IMR-90 (cell line): ENCODE data around the gene RNU5D-1. TPM values are rescaled to one million over a fixed set of nuclear protein-coding genes. Genes with fewer than 3 reads are reported as not detected.

Experiments
- ATAC-seq: fragments of 200-7000 bp; cut with Tn5 transposase; 2 replicates; pipeline ENCODE4 v1.9.1; 2020; ENCODE audit warnings: low read depth, mild to moderate bottlenecking, moderate library complexity
- BruUV-seq: library from RNA; stranded (reverse); fragments of 400-500 nt; replicated peaks from 2 replicates; lab custom pipeline; 2021; lab: Mats Ljungman, UMichigan
- CTCF ChIA-PET: fragments of 300-600 bp; formaldehyde crosslinking; extraction: SDS; loops from one replicate; lab custom pipeline; 2021; ENCODE audit warnings: antibody characterized with exemption; lab: Yijun Ruan, JAX
- POLR2A ChIA-PET: fragments of 300-600 bp; sonication (Branson Sonifier 250); formaldehyde crosslinking; loops from one replicate; lab custom pipeline; 2022; ENCODE audit warnings: antibody characterized with exemption; ENCODE audit not compliant: unreplicated experiment; lab: Charles Lee
- DNase-seq: peaks from one replicate; pipeline ENCODE4 v3.0.0; 2013
- H2AFZ ChIP-seq: replicated peaks from 2 replicates; pipeline ENCODE3; 2013; ENCODE audit warnings: low read length, mild to moderate bottlenecking; ENCODE audit not compliant: poor library complexity
- H2AK5ac ChIP-seq: 2 replicates; pipeline ENCODE4 v1.6.1; 2013; ENCODE audit warnings: low read depth, low read length, inconsistent platforms
- H2AK9ac ChIP-seq: replicated peaks from 2 replicates; pipeline ENCODE3; 2013; ENCODE audit warnings: mild to moderate bottlenecking, low read depth, low read length, moderate library complexity; ENCODE audit not compliant: poor library complexity
- H2BK120ac ChIP-seq: 2 replicates; pipeline ENCODE4 v1.6.1; 2013; ENCODE audit warnings: low read depth, low read length, inconsistent platforms
- H2BK15ac ChIP-seq: 3 replicates; pipeline ENCODE4 v1.6.1; 2013; ENCODE audit warnings: low read depth, low read length, inconsistent platforms
- H2BK20ac ChIP-seq: 2 replicates; pipeline ENCODE4 v1.6.1; 2013; ENCODE audit warnings: low read depth, mild to moderate bottlenecking, inconsistent platforms, low read length, moderate library complexity
- H2BK5ac ChIP-seq: 2 replicates; pipeline ENCODE4 v1.6.1; 2013; ENCODE audit warnings: mild to moderate bottlenecking, low read depth, low read length, inconsistent platforms; ENCODE audit not compliant: poor library complexity, severe bottlenecking
- H3K14ac ChIP-seq: replicated peaks from 2 replicates; pipeline ENCODE4 v1.6.1; 2013; ENCODE audit warnings: low read depth, low read length, inconsistent platforms
- H3K18ac ChIP-seq: 2 replicates; pipeline ENCODE4 v1.6.1; 2013; ENCODE audit warnings: low read depth, low read length, control low read depth
- H3K23ac ChIP-seq: 2 replicates; pipeline ENCODE4 v1.6.1; 2013; ENCODE audit warnings: low read depth, low read length, inconsistent platforms
- H3K27ac ChIP-seq: 2 replicates; pipeline ENCODE4 v1.5.1; 2013; ENCODE audit warnings: mild to moderate bottlenecking, control low read depth, low read length; ENCODE audit not compliant: insufficient read depth
- H3K27me3 ChIP-seq: 2 replicates; pipeline ENCODE4 v1.6.1; 2013; ENCODE audit warnings: low read length; ENCODE audit not compliant: control insufficient read depth, insufficient read depth
- H3K36me3 ChIP-seq: 2 replicates; pipeline ENCODE4 v1.6.1; 2013; ENCODE audit warnings: low read length, mixed read lengths; ENCODE audit not compliant: control insufficient read depth, insufficient read depth
- H3K4ac ChIP-seq: 2 replicates; pipeline ENCODE4 v1.6.1; 2013; ENCODE audit warnings: low read depth, low read length, inconsistent platforms
- H3K4me1 ChIP-seq: 2 replicates; pipeline ENCODE4 v1.6.1; 2013; ENCODE audit warnings: low read length, mixed read lengths; ENCODE audit not compliant: control insufficient read depth, insufficient read depth
- H3K4me2 ChIP-seq: 2 replicates; pipeline ENCODE4 v1.6.1; 2013; ENCODE audit warnings: low read depth, mild to moderate bottlenecking, control low read depth, low read length, moderate library complexity
- H3K4me3 ChIP-seq: 2 replicates; pipeline ENCODE4 v1.5.1; 2013; ENCODE audit warnings: low read depth, mild to moderate bottlenecking, control low read depth, low read length, moderate library complexity; ENCODE audit not compliant: insufficient read depth
- H3K56ac ChIP-seq: 2 replicates; pipeline ENCODE4 v1.6.1; 2013; ENCODE audit warnings: low read length, inconsistent platforms; ENCODE audit not compliant: insufficient read depth; ENCODE audit errors: extremely low read depth
- H3K79me1 ChIP-seq, 2 experiments: 2 replicates each; pipeline ENCODE4 v1.6.1; 2013; ENCODE audit warnings: low read length in 2 of 2, inconsistent platforms in 1 of 2, low read depth in 1 of 2
- H3K9ac ChIP-seq: 2 replicates; pipeline ENCODE4 v1.6.1; 2013; ENCODE audit warnings: low read depth, low read length, control low read depth
- H3K9me1 ChIP-seq: 2 replicates; pipeline ENCODE4 v1.6.1; 2013; ENCODE audit warnings: low read length, inconsistent platforms; ENCODE audit not compliant: insufficient read depth
- H3K9me3 ChIP-seq: 2 replicates; pipeline ENCODE4 v1.6.1; 2013; ENCODE audit warnings: low read length; ENCODE audit not compliant: control insufficient read depth, insufficient read depth
- H4K20me1 ChIP-seq: 2 replicates; pipeline ENCODE4 v1.6.1; 2013; ENCODE audit warnings: low read length, inconsistent platforms; ENCODE audit not compliant: insufficient read depth
- H4K5ac ChIP-seq: 2 replicates; pipeline ENCODE4 v1.6.1; 2013; ENCODE audit warnings: mild to moderate bottlenecking, low read depth, low read length, control low read depth
- H4K8ac ChIP-seq, 2 experiments: 2 replicates each; pipeline ENCODE4 v1.6.1; 2013; ENCODE audit warnings: low read depth in 2 of 2, low read length in 2 of 2, control low read depth in 1 of 2, inconsistent platforms in 1 of 2
- H4K91ac ChIP-seq: 2 replicates; pipeline ENCODE4 v1.6.1; 2013; ENCODE audit warnings: low read depth, low read length, inconsistent platforms; ENCODE audit not compliant: insufficient read depth
- BHLHE40 ChIP-seq: fragments of 150-350 bp; IDR thresholded peaks from 2 replicates; pipeline ENCODE4 v1.6.1; 2016; ENCODE audit warnings: mild to moderate bottlenecking, low read depth, low read length
- CHD1 ChIP-seq: IDR thresholded peaks from 2 replicates; pipeline ENCODE4 v1.6.1; 2012; ENCODE audit warnings: low read depth, low read length, improper control_type of control experiment
- CTCF ChIP-seq: conservative IDR thresholded peaks from 2 replicates; pipeline ENCODE4 v1.5.1; 2012; ENCODE audit warnings: mild to moderate bottlenecking, low read depth, low read length, improper control_type of control experiment
- ELK1 ChIP-seq: fragments of 150-350 bp; IDR thresholded peaks from 2 replicates; pipeline ENCODE4 v1.6.1; 2016; ENCODE audit warnings: low read depth, mild to moderate bottlenecking, low read length, moderate library complexity, borderline replicate concordance
- MAFK ChIP-seq: IDR thresholded peaks from 2 replicates; pipeline ENCODE4 v1.6.1; 2012; ENCODE audit warnings: low read depth, low read length, improper control_type of control experiment
- MAZ ChIP-seq: IDR thresholded peaks from 2 replicates; pipeline ENCODE4 v1.6.1; 2012; ENCODE audit warnings: low read depth, mild to moderate bottlenecking, low read length, improper control_type of control experiment, moderate library complexity, borderline replicate concordance
- MXI1 ChIP-seq: IDR thresholded peaks from 2 replicates; pipeline ENCODE4 v1.6.1; 2012; ENCODE audit warnings: low read depth, mild to moderate bottlenecking, low read length, moderate library complexity, borderline replicate concordance
- NFE2L2 ChIP-seq: fragments of 150-350 bp; IDR thresholded peaks from 2 replicates; pipeline ENCODE4 v1.6.1; 2016; ENCODE audit warnings: low read depth, mild to moderate bottlenecking, low read length
- POLR2A ChIP-seq: IDR thresholded peaks from 2 replicates; pipeline ENCODE4 v1.6.1; 2012; ENCODE audit warnings: mild to moderate bottlenecking, low read depth, low read length
- RAD21 ChIP-seq: IDR thresholded peaks from 2 replicates; pipeline ENCODE4 v1.6.1; 2012; ENCODE audit warnings: low read length, improper control_type of control experiment
- SMC3 ChIP-seq: fragments of 150-350 bp; IDR thresholded peaks from 2 replicates; pipeline ENCODE4 v1.6.1; 2016; ENCODE audit warnings: low read depth, mild to moderate bottlenecking, antibody characterized with exemption, low read length, moderate library complexity
- USF2 ChIP-seq: fragments of 150-350 bp; IDR thresholded peaks from 2 replicates; pipeline ENCODE4 v1.6.1; 2017; ENCODE audit warnings: mild to moderate bottlenecking, antibody characterized with exemption, low read length, low read depth
- WGBS, 2 experiments: methylation state at CpG; one replicate each; pipeline versions ENCODE4 v1.1.5 to v1.1.7; 2013; ENCODE audit warnings: missing lambda C conversion rate in 2 of 2; ENCODE audit not compliant: insufficient read length in 1 of 2; ENCODE audit errors: extremely low coverage in 2 of 2; 5-methylcytosine and 5-hydroxymethylcytosine counted together
- dilution Hi-C: fragments of 300-500 bp; cut with HindIII; formaldehyde crosslinking; loops from one replicate; pipeline ENCODE4 v1.14.3; 2018; ENCODE audit warnings: low sequenced_read_pairs; ENCODE audit not compliant: unreplicated experiment
- in situ Hi-C: fragments of 300-500 bp; cut with MboI; formaldehyde crosslinking; loops from 3 replicates; pipeline ENCODE4 v1.14.3; 2019; ENCODE audit warnings: low sequenced_read_pairs, inconsistent platforms, mixed read lengths
- intact Hi-C: fragments of 100-400 bp; cut with micrococcal nuclease; formaldehyde crosslinking; loops from 2 replicates; pipeline ENCODE4 v1.10.0; 2022
- polyA plus RNA-seq, 3 experiments: library from polyadenylated mRNA; depleted of rRNA; stranded (reverse); fragments of >200 nt; gene quantifications; 2 replicates each; pipeline ENCODE4 v1.2.3, GENCODE V29; 2012; ENCODE audit warnings: low replicate concordance in 1 of 3
- total RNA-seq: library from RNA; depleted of rRNA; stranded (reverse); fragments of >200 nt; gene quantifications from 2 replicates; pipeline ENCODE4 v1.2.3, GENCODE V29; 2012

Gene RNU5D-1
- total and polyA plus RNA-seq, 2 of the 4 experiments (the other 2 are of a cell fraction), result not detected

GRCh38 chr1:44693900-44694299 is 37.1 kb downstream of the RNU5D-1 start:
- Histone ChIP-seq H3K56ac (no peak overlapping the region), H2AFZ (no peak overlapping the region), H3K4me1 (no peaks in the 10 kb centered on the region), H3K79me1 (no peaks in the 10 kb centered on the region), H3K14ac (no peak overlapping the region), H4K20me1 (no peaks in the 10 kb centered on the region), H3K4me3 (no peak overlapping the region), H3K27ac (no peak overlapping the region), H3K9ac (no peak overlapping the region), H2BK5ac (no peak overlapping the region), H3K27me3 (peaks cover 19% of the 10 kb centered on the region), H2BK20ac (no peak overlapping the region), H4K91ac (no peak overlapping the region), H3K4me2 (no peak overlapping the region), H3K23ac (no peak overlapping the region), H2BK15ac (no peak overlapping the region), H2AK5ac (no peak overlapping the region), H3K9me3 (no peaks in the 10 kb centered on the region), H4K5ac (no peak overlapping the region), H3K4ac (no peak overlapping the region), H3K18ac (no peak overlapping the region), H2BK120ac (no peak overlapping the region), H3K36me3 (no peaks in the 10 kb centered on the region), H2AK9ac (no peak overlapping the region), H4K8ac (no peak overlapping the region), H3K9me1 (no peaks in the 10 kb centered on the region)
- TF ChIP-seq MAZ (no peak), NFE2L2 (no peak), ELK1 (no peak), SMC3 (no peak), MAFK (no peak), BHLHE40 (no peak), MXI1 (no peak), RAD21 (no peak), CTCF (no peak), POLR2A (no peak), USF2 (no peak), CHD1 (no peak)
- CTCF ChIA-PET, result no interaction called here
- POLR2A ChIA-PET, result no interaction called here
- BruUV-seq, result no TSS peak
- intact Hi-C loops (no loop called here), in situ Hi-C loops (no loop called here), dilution Hi-C loops (no loop called here)
- no peak for ATAC-seq
- WGBS, 2 experiments, result 80% methylated on average over 1 of the region's 3 CpGs; no CpG with 5 or more reads in 1 of the 2 experiments
- no peak for DNase-seq
